ENCODE results near the gene RAB25.

Gene RAB25

DNA sequence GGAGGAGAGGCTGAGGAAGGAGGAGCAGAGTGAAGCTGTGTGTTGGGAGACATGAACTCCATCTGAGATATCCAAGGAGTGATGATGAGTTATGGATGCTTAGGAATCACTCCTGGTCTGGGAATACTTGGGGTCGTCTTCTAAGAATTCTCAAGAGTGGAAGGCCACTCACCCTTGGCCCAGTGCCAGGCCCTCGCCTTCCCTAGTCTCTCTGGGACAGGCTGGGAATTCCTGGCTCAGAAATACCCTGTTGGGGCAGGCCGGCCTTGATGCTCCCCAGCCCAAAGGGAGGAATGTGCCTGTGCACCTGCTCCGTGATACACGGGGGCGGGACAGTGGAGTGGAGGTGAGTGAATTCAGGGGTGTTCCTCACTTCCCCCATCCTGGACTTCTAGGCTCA lies 40.9 kb downstream of the RAB25 start:
- Histone ChIP-seq H4K20me1 (ENCODE audit: control insufficient read depth, insufficient read depth, low read depth, low read length) (no peaks in the 10 kb centered on the region), H3K27ac (ENCODE audit: low read depth, low read length) (no peak overlapping the region), H3K4me1 (ENCODE audit: control insufficient read depth, low read length) (peaks cover 48% of the 10 kb centered on the region), H3K9me2 (replicated peaks; ENCODE audit: control insufficient read depth, low read length) (no peaks in the 10 kb centered on the region), H3K4me3 (ENCODE audit: low read length) (no peak overlapping the region), H3F3A (ENCODE audit: control insufficient read depth, insufficient read depth) (peaks cover 3% of the 10 kb centered on the region), H3K79me2 (ENCODE audit: control insufficient read depth, low read length) (no peaks in the 10 kb centered on the region), H3K27me3 (ENCODE audit: control insufficient read depth, low read length) (no peaks in the 10 kb centered on the region), H3K36me3 (ENCODE audit: control insufficient read depth, low read length) (no peaks in the 10 kb centered on the region), H3K9me3 (ENCODE audit: control insufficient read depth, insufficient read depth, low read length) (no peaks in the 10 kb centered on the region), H3K4me2 (ENCODE audit: low read length) (no peak overlapping the region)
- TF ChIP-seq, protein P1, sequence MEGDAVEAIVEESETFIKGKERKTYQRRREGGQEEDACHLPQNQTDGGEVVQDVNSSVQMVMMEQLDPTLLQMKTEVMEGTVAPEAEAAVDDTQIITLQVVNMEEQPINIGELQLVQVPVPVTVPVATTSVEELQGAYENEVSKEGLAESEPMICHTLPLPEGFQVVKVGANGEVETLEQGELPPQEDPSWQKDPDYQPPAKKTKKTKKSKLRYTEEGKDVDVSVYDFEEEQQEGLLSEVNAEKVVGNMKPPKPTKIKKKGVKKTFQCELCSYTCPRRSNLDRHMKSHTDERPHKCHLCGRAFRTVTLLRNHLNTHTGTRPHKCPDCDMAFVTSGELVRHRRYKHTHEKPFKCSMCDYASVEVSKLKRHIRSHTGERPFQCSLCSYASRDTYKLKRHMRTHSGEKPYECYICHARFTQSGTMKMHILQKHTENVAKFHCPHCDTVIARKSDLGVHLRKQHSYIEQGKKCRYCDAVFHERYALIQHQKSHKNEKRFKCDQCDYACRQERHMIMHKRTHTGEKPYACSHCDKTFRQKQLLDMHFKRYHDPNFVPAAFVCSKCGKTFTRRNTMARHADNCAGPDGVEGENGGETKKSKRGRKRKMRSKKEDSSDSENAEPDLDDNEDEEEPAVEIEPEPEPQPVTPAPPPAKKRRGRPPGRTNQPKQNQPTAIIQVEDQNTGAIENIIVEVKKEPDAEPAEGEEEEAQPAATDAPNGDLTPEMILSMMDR (IDR thresholded peaks at IDR 0.05; ENCODE audit: low read depth, low read length, poor library complexity, severe bottlenecking) = no peak
- no peak for TF ChIP-seq EZH2phosphoT487 (IDR thresholded peaks at IDR 0.05; ENCODE audit: borderline replicate concordance, low read length)

DNA sequence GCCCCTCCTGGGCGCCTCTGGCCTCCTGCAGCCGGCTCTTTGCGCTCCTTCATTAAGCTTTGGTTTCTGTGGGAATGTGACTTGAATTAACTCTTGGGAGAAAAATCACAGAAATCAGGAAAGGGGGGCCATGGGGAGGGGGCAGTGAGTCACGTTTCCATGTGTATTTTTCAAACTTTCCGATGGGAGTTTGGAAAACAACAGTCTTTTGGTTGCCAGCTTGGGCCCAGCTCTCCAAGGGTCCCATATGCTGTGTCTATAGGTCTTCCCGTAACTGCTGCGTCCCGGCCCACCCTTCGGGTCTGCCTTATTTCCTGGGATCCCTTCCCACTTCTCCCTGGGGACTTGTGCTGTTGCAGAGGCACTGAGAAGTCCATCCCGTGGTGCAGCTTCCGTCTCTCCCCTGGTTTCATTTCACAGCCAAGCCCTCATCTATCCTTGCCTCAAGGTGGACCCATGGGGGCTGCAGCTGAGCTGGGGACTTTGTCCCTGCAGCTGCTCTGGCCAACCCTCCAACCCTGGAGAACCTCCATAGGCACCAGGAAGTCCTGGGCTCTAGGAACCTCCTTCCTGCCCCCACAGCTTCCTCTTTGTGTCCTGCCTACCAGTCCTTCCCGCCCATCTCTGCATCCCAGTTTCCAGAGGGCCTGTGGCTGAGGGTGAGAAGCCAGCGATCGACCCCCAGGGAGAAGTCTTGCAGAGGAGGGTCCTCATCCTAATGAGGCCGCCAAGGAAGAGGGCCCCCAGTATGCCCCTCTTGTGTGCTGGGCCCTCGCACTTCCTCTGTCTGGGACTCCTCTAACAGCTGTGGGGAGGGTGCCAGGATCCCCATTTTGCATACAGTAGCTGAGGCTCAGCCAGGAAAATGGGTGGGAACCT lies 41.9 kb downstream of the RAB25 start:
- Histone ChIP-seq H3K27me3 (ENCODE audit: control insufficient read depth, low read length) (no peaks in the 10 kb centered on the region), H3K27ac (ENCODE audit: low read depth, low read length) (no peak overlapping the region), H3K9me3 (ENCODE audit: control insufficient read depth, insufficient read depth, low read length) (no peaks in the 10 kb centered on the region), H3K9me2 (replicated peaks; ENCODE audit: control insufficient read depth, low read length) (no peaks in the 10 kb centered on the region), H3K79me2 (ENCODE audit: control insufficient read depth, low read length) (no peaks in the 10 kb centered on the region), H3K4me3 (ENCODE audit: low read length) (no peak overlapping the region), H3K4me2 (ENCODE audit: low read length) (no peak overlapping the region), H3K36me3 (ENCODE audit: control insufficient read depth, low read length) (no peaks in the 10 kb centered on the region), H3K4me1 (ENCODE audit: control insufficient read depth, low read length) (peaks cover 46% of the 10 kb centered on the region), H4K20me1 (ENCODE audit: control insufficient read depth, insufficient read depth, low read depth, low read length) (no peaks in the 10 kb centered on the region), H3F3A (ENCODE audit: control insufficient read depth, insufficient read depth) (peaks cover 5% of the 10 kb centered on the region)
- TF ChIP-seq, protein P1 (IDR thresholded peaks at IDR 0.05; ENCODE audit: low read depth, low read length, poor library complexity, severe bottlenecking) = no peak
- no peak for TF ChIP-seq EZH2phosphoT487 (IDR thresholded peaks at IDR 0.05; ENCODE audit: borderline replicate concordance, low read length)

- peaks cover 46% of the 10 kb centered on the region for H3K4me1 ChIP-seq (ENCODE audit: control insufficient read depth, low read length)
- H3K4me2 ChIP-seq (ENCODE audit: low read length) = no peak overlapping the region
- no peaks in the 10 kb centered on the region for H3K36me3 ChIP-seq (ENCODE audit: control insufficient read depth, low read length)
Measured at GRCh38 chr1:156103521-156103947, 42.6 kb downstream of the RAB25 start.

More at GRCh38 chr1:156103521-156103947, 42.6 kb downstream of the RAB25 start:
- Histone ChIP-seq H3K4me3 (ENCODE audit: low read length) (no peak overlapping the region), H3K9me3 (ENCODE audit: control insufficient read depth, insufficient read depth, low read length) (no peaks in the 10 kb centered on the region), H3F3A (ENCODE audit: control insufficient read depth, insufficient read depth) (peaks cover 5% of the 10 kb centered on the region), H3K27me3 (ENCODE audit: control insufficient read depth, low read length) (no peaks in the 10 kb centered on the region), H4K20me1 (ENCODE audit: control insufficient read depth, insufficient read depth, low read depth, low read length) (no peaks in the 10 kb centered on the region), H3K27ac (ENCODE audit: low read depth, low read length) (no peak overlapping the region), H3K9me2 (replicated peaks; ENCODE audit: control insufficient read depth, low read length) (no peaks in the 10 kb centered on the region), H3K79me2 (ENCODE audit: control insufficient read depth, low read length) (no peaks in the 10 kb centered on the region)
- no peak for TF ChIP-seq EZH2phosphoT487 (IDR thresholded peaks at IDR 0.05; ENCODE audit: borderline replicate concordance, low read length)
- TF ChIP-seq, protein P1 (IDR thresholded peaks at IDR 0.05; ENCODE audit: low read depth, low read length, poor library complexity, severe bottlenecking) = no peak

Measured in DOHH2 (cell line).